Bronchial epithelial cell (primary cell): ENCODE data around the gene PATJ. TPM values are rescaled to one million over a fixed set of nuclear protein-coding genes. Genes with fewer than 3 reads are reported as not detected.

Experiments used
- DNase-seq: peaks from one replicate; pipeline ENCODE4 v3.0.0-alpha.2; 2010; ENCODE audit warnings: low read depth
- FAIRE-seq: peaks from 2 replicates; lab custom pipeline; 2011; peaks lifted over from hg19 to GRCh38; lab: Jason Lieb, UNC
- H3K27me3 ChIP-seq: 2 replicates; pipeline ENCODE4 v1.5.1; 2011; ENCODE audit warnings: low read length; ENCODE audit not compliant: control insufficient read depth, insufficient read depth
- H3K36me3 ChIP-seq: 2 replicates; pipeline ENCODE4 v1.5.1; 2011; ENCODE audit warnings: low read length; ENCODE audit not compliant: control insufficient read depth, insufficient read depth
- H3K4me3 ChIP-seq: 2 replicates; pipeline ENCODE4 v1.5.1; 2011; ENCODE audit warnings: mild to moderate bottlenecking, low read depth, low read length, control low read depth
- CTCF ChIP-seq: IDR thresholded peaks from 2 replicates; pipeline ENCODE4 v1.5.1; 2011; ENCODE audit warnings: mild to moderate bottlenecking, moderate library complexity, low read length, control low read depth, inconsistent platforms; ENCODE audit not compliant: insufficient read depth, severe bottlenecking
- total RNA-seq: library from RNA; depleted of rRNA; stranded (reverse); fragments of >200 nt; gene quantifications from 2 replicates; pipeline ENCODE4 v1.2.1, GENCODE V29; 2014

PATJ gene
- total RNA-seq, 1 donor from 2014 or later, result 46.6 TPM

- DNase-seq (no peak), FAIRE-seq (no peak)
- Histone ChIP-seq H3K27me3 (no peaks in the 10 kb centered on the region), H3K36me3 (peaks cover 4% of the 10 kb centered on the region), H3K4me3 (no peak overlapping the region)
- no peak for TF ChIP-seq CTCF
Measured at GRCh38 chr1:61808321-61808720, 66.0 kb downstream of the PATJ start.

GRCh38 chr1:61808968-61809367 lies 66.7 kb downstream of the PATJ start:
- no peak for FAIRE-seq
- H3K4me3 ChIP-seq, result no peak overlapping the region
- H3K27me3 ChIP-seq, result no peaks in the 10 kb centered on the region
- no peak for DNase-seq
- TF ChIP-seq CTCF, result no peak
- H3K36me3 ChIP-seq, result peaks cover 4% of the 10 kb centered on the region

- no peak for TF ChIP-seq CTCF
- FAIRE-seq, result no peak
- H3K36me3 ChIP-seq, result peaks cover 4% of the 10 kb centered on the region
- no peaks in the 10 kb centered on the region for H3K27me3 ChIP-seq
- no peak for DNase-seq
- H3K4me3 ChIP-seq, result no peak overlapping the region
Measured at GRCh38 chr1:61812916-61813315, 70.6 kb downstream of the PATJ start.

GRCh38 chr1:61816191-61816590 lies 73.9 kb downstream of the PATJ start:
- H3K36me3 ChIP-seq, result peaks cover 10% of the 10 kb centered on the region
- H3K4me3 ChIP-seq, result no peak overlapping the region
- no peak for DNase-seq
- no peaks in the 10 kb centered on the region for H3K27me3 ChIP-seq
- no peak for TF ChIP-seq CTCF
- no peak for FAIRE-seq

- Histone ChIP-seq H3K36me3 (peaks cover 14% of the 10 kb centered on the region), H3K4me3 (no peak overlapping the region), H3K27me3 (no peaks in the 10 kb centered on the region)
- TF ChIP-seq CTCF, result no peak
- no peak for FAIRE-seq
- DNase-seq, result no peak
Measured at GRCh38 chr1:61818992-61819391, 76.7 kb downstream of the PATJ start.

- DNase-seq, result no peak
- Histone ChIP-seq H3K27me3 (no peaks in the 10 kb centered on the region), H3K4me3 (no peak overlapping the region), H3K36me3 (peaks cover 16% of the 10 kb centered on the region)
- FAIRE-seq, result no peak
- TF ChIP-seq CTCF, result no peak
Measured at GRCh38 chr1:61819421-61819820, 77.1 kb downstream of the PATJ start.
